GM12892 (cell line): ENCODE results near the gene NDUFS3.
"Not testable (repeated sequence)": the region's sequence is repeated elsewhere in the genome, so short reads cannot be mapped to it uniquely, and the experiment has no call there.

Experiments used
- DNase-seq: peaks from one replicate; pipeline ENCODE4 v3.0.0; 2011; ENCODE audit not compliant: insufficient read length
- FAIRE-seq: peaks from 2 replicates; lab custom pipeline; 2011; peaks lifted over from hg19 to GRCh38; lab: Jason Lieb, UNC
- POLR2A ChIP-seq: IDR thresholded peaks from 2 replicates; pipeline ENCODE4 v1.6.1; 2011; ENCODE audit warnings: low read depth, low read length, control low read depth
- POLR2AphosphoS5 ChIP-seq: IDR thresholded peaks from 2 replicates; pipeline ENCODE4 v1.6.1; 2011; ENCODE audit warnings: low read depth, low read length, control low read depth
- TAF1 ChIP-seq: IDR thresholded peaks from 2 replicates; pipeline ENCODE4 v1.6.1; 2011; ENCODE audit warnings: low read depth, mild to moderate bottlenecking, control low read depth, low read length, borderline replicate concordance

The NDUFS3 gene

GRCh38 chr11:47545298-47545697 lies 33.6 kb upstream of the NDUFS3 start:
- no peak for FAIRE-seq

DNA sequence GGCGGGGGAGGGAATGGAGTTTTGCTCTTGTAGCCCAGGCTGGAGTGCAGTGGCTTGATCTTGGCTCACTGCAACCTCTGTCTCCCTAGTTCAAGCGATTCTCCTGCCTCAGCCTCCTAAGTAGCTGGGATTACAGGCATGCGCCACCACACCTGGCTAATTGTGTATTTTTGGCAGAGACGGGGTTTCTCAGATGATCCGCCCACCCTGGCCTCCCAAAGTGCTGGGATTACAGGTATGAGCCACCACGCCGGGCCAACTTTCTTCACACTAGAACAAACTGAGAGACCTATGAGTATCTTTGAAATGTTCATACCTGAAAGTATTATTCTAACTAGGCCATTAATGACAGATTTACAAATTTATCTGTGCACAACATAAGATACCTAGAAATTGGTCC lies 32.6 kb upstream of the NDUFS3 start:
- DNase-seq, FAIRE-seq: not testable (repeated sequence)

More at GRCh38 chr11:47545298-47545697, 33.6 kb upstream of the NDUFS3 start:
- TF ChIP-seq POLR2A (no peak), TAF1 (no peak), POLR2AphosphoS5 (no peak)
- DNase-seq: no peak

- TF ChIP-seq POLR2AphosphoS5 (no peak), POLR2A (no peak), TAF1 (no peak)
- FAIRE-seq (peak; percentile 53), DNase-seq (no peak)
These were observed 28.4 kb upstream of the NDUFS3 start for GRCh38 chr11:47550288-47551047.

GRCh38 chr11:47551086-47551485 lies 27.8 kb upstream of the NDUFS3 start:
- DNase-seq: peak; percentile 31
- peak; percentile 84 for FAIRE-seq
- no peak for TF ChIP-seq TAF1
- no peak for TF ChIP-seq POLR2A
- no peak for TF ChIP-seq POLR2AphosphoS5

DNA sequence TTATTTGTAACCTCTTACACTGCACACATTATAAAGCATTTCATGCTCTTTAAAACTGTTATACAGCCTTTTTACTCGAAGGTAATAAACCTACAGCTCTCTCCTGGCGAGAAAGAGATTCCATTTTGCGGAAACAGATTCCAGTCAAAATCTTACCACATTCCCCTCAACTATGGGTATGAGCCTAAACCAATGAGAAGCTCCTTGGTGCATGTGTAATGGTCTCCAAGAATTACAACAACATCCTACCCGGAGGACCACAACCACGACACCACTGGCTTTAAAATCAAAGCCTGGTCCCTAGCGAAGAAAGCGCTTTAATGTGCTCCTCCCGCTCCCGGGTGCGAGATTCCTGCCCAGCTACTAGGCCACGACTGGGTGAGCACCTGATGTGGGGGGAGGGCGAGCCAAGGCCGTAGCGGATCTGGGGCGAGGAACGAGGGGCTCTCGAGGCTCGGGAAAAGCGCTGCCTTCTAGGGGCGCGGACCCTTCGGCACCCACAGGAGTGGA lies 26.8 kb upstream of the NDUFS3 start:
- no peak for FAIRE-seq
- DNase-seq: no peak
- no peak for TF ChIP-seq TAF1
- TF ChIP-seq POLR2A: no peak
- TF ChIP-seq POLR2AphosphoS5: no peak

GRCh38 chr11:47552566-47553405 lies 26.1 kb upstream of the NDUFS3 start, which contains the start of gene CELF1:
CELF1 (minus strand) TSS chr11:47553132; CDS start chr11:47499523, 53,609 bp downstream.
- TF ChIP-seq POLR2A (peak; percentile 71; the same call in 1 of the 2 replicates), POLR2AphosphoS5 (no peak; the same call in none of the 2 replicates), TAF1 (peak; percentile 47; the same call in 1 of the 2 replicates)
- peak; percentile 97 for FAIRE-seq
- DNase-seq: peak; percentile 86

GRCh38 chr11:47553406-47553743 lies 25.5 kb upstream of the NDUFS3 start:
- no peak for FAIRE-seq
- DNase-seq: no peak

GRCh38 chr11:47557004-47557403 lies 21.9 kb upstream of the NDUFS3 start:
- DNase-seq: not testable (repeated sequence)

More at GRCh38 chr11:47553406-47553743, 25.5 kb upstream of the NDUFS3 start:
- no peak for TF ChIP-seq TAF1
- no peak for TF ChIP-seq POLR2A
- TF ChIP-seq POLR2AphosphoS5: no peak

GRCh38 chr11:47558695-47559094 lies 20.2 kb upstream of the NDUFS3 start:
- no peak for FAIRE-seq
- TF ChIP-seq POLR2AphosphoS5: no peak
- TF ChIP-seq TAF1: no peak
- TF ChIP-seq POLR2A: no peak
- DNase-seq: no peak

More at GRCh38 chr11:47557004-47557403, 21.9 kb upstream of the NDUFS3 start:
- not testable (repeated sequence) for FAIRE-seq

GRCh38 chr11:47560426-47560825 lies 18.4 kb upstream of the NDUFS3 start:
- no peak for FAIRE-seq
- DNase-seq: no peak

DNA sequence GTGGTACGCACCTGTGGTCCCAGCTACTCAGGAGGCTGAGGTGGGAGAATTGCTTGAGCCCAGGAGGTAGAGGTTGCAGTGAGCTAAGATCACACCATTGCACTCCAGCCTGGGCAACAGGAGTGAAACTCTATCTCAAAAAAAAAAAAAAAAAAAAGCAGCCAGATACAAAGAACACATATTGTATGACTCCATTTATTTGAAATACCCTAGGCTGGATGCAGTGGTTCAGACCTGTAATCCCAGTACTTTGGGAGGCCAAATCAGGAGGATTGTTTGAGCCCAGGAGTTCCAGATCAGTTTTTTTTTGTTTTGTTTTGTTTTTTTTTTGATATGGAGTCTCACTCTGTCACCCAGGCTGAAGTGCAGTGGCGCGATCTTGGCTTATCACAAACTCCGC lies 16.5 kb upstream of the NDUFS3 start:
- not testable (repeated sequence) for FAIRE-seq, DNase-seq

More at GRCh38 chr11:47560426-47560825, 18.4 kb upstream of the NDUFS3 start:
- TF ChIP-seq POLR2A (no peak), TAF1 (no peak), POLR2AphosphoS5 (no peak)

DNA sequence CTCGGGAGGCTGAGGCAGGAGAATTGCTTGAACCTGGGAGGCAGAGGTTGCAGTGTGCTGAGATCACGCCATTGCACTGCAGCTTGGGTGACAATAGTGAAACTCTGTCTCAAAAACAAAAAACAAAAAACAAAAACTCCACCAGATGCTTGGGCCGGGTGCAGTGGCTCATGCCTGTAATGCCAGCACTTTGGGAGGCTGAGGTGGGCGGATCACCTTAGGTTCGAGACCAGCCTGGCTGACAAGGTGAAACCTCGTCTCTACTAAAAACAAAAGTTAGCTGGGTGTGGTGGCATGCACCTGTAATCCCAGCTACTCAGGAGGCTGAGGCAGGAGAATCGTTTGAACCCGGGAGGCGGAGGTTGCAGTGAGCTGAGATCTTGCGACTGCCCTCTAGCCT lies 14.5 kb upstream of the NDUFS3 start:
- not testable (repeated sequence) for FAIRE-seq, DNase-seq
